GM18517 (cell line): ENCODE measurements around the gene THBS1.

Experiments used
- ATAC-seq: cut with Tn5 transposase; IDR thresholded peaks from one replicate; pipeline ENCODE4 v1.9.1; 2021; ENCODE audit warnings: mild to moderate bottlenecking, moderate library complexity; ENCODE audit not compliant: unreplicated experiment

The THBS1 gene

GRCh38 chr15:39629371-39629770, 48.5 kb downstream of the THBS1 start:
- no peak for ATAC-seq

GRCh38 chr15:39629906-39630305, 49.0 kb downstream of the THBS1 start:
- ATAC-seq, result no peak

GRCh38 chr15:39631357-39631756, 50.5 kb downstream of the THBS1 start:
- no peak for ATAC-seq

- ATAC-seq, result no peak
These were observed 57.2 kb downstream of the THBS1 start for GRCh38 chr15:39638041-39638440.

- no peak for ATAC-seq
These were observed 58.2 kb downstream of the THBS1 start for GRCh38 chr15:39639037-39639436.

GRCh38 chr15:39640665-39641064, 59.8 kb downstream of the THBS1 start:
- ATAC-seq, result no peak

- no peak for ATAC-seq
These were observed 60.5 kb downstream of the THBS1 start for GRCh38 chr15:39641191-39641889.

GRCh38 chr15:39642011-39642640, 61.2 kb downstream of the THBS1 start:
- ATAC-seq, result no peak

GRCh38 chr15:39643727-39644126, 62.8 kb downstream of the THBS1 start:
- no peak for ATAC-seq

- no peak for ATAC-seq
These were observed 63.3 kb downstream of the THBS1 start for GRCh38 chr15:39644136-39644535.

GRCh38 chr15:39645138-39645975, 64.5 kb downstream of the THBS1 start:
- ATAC-seq, result no peak

- no peak for ATAC-seq
These were observed 65.0 kb downstream of the THBS1 start for GRCh38 chr15:39645976-39646257.

- no peak for ATAC-seq
These were observed 65.5 kb downstream of the THBS1 start for GRCh38 chr15:39646425-39646824.
